Psoas muscle (tissue), 8 donors: Measurements from ENCODE around the gene CCNG2. TPM values are rescaled to one million over a fixed set of nuclear protein-coding genes. Genes with fewer than 3 reads are reported as not detected.

Source experiments
- ATAC-seq, 4 donors: fragments of 200-7000 bp; cut with Tn5 transposase; one replicate each; pipeline ENCODE4 v1.9.1; 2020; ENCODE audit warnings: moderate library complexity in 3 of 4, mild to moderate bottlenecking in 2 of 4
- DNase-seq, 2 donors: peaks; one replicate each; pipeline ENCODE4 v3.0.0-alpha.2; 2020
- H3K27ac ChIP-seq: fragments of 200-600 bp; one replicate; pipeline ENCODE4 v1.8.0; 2022
- H3K27me3 ChIP-seq, 3 donors: fragments of 200-600 bp in 1 of 3; one replicate each; pipeline versions ENCODE4 v1.6.1 to v1.8.0; 2013 to 2022; ENCODE audit warnings: low read length in 2 of 3, mild to moderate bottlenecking in 2 of 3, moderate library complexity in 1 of 3; ENCODE audit not compliant: insufficient read depth in 3 of 3
- H3K36me3 ChIP-seq, 2 donors: fragments of 200-600 bp in 1 of 2; one replicate each; pipeline versions ENCODE4 v1.6.1 to v1.8.0; 2013 to 2022; ENCODE audit warnings: low read depth in 1 of 2, mild to moderate bottlenecking in 1 of 2, moderate library complexity in 1 of 2; ENCODE audit not compliant: insufficient read depth in 1 of 2
- H3K4me1 ChIP-seq: fragments of 200-600 bp; one replicate; pipeline ENCODE4 v1.8.0; 2022
- H3K4me3 ChIP-seq: fragments of 200-600 bp; one replicate; pipeline ENCODE4 v1.8.0; 2022; ENCODE audit warnings: mild to moderate bottlenecking
- H3K9me3 ChIP-seq: fragments of 200-600 bp; one replicate; pipeline ENCODE4 v1.8.0; 2022
- CTCF ChIP-seq: fragments of 200-600 bp; IDR thresholded peaks from one replicate; pipeline ENCODE4 v1.8.0; 2022; ENCODE audit warnings: antibody characterized with exemption
- WGBS, 3 donors: extraction: QIAGEN DNeasy Blood & Tissue Kit; methylation state at CpG; one replicate each; pipeline versions ENCODE4 v1.1.6 to v1.1.7; 2013; 5-methylcytosine and 5-hydroxymethylcytosine counted together
- intact Hi-C, 2 donors: fragments of 100-400 bp; cut with DNase I; formaldehyde crosslinking; loops; one replicate each; pipeline versions ENCODE4 v1.11.0 to v1.14.2; 2022
- long read RNA-seq, 2 donors: library from polyadenylated mRNA; unstranded; transcript quantifications; one replicate each; pipeline ENCODE4 v2.0.0, GENCODE V29; 2021
- polyA plus RNA-seq, 3 donors: library from polyadenylated mRNA; stranded (reverse); fragments of 200-250 nt; gene quantifications; one replicate each; pipeline ENCODE4 v1.2.3, GENCODE V29; 2013
- total RNA-seq, 4 donors: library from RNA; stranded (reverse); fragmentation: NEBNext Ultra II Directional in 2 of 4; extraction: Animal tissue kit (Norgen Biotek cat#: 25700) in 2 of 4; gene quantifications; one replicate each; pipeline versions ENCODE4 v1.2.1 to v1.2.4, GENCODE V29; 2021 to 2023
- donor health status: healthy with polysubstance abuse.
- donor health status: DM: no; HTN: no; CAD: no; lungs with moderate emphysema.
- donor health status: Bipolar disorder and iron deficiency.
- donor health status: healthy.
- donor health status: DM: yes; HTN: yes; CAD: no.
- donor health status: DM: no; HTN: no; CAD: no.
- donor health status: DM: no; HTN: no; CAD: no.
- donor health status: DM: yes; HTN: yes; CAD: no.

Gene CCNG2
- total RNA-seq (10 to 100 TPM in 2 of 4 donors, 1 to 10 TPM in 2; 3.1 to 34.6 (median 12.4) TPM), polyA plus RNA-seq (1 to 10 TPM; 3.4 to 7.0 (median 3.5) TPM)
- long read RNA-seq, donor 1, full-length matches to known transcripts, result 28 of 34 reads
- long read RNA-seq, donor 1, partial matches to known transcripts, result 4 of 34 reads
- long read RNA-seq, donor 1, other reads (novel, unspliced or antisense), result 2 of 34 reads
- long read RNA-seq, donor 2, full-length matches to known transcripts, result 8 of 10 reads
- long read RNA-seq, donor 2, partial matches to known transcripts, result 1 of 10 reads
- long read RNA-seq, donor 2, other reads (novel, unspliced or antisense), result 1 of 10 reads

- intact Hi-C loops, result loop anchor here (5.0 kb wide), 3 partner anchors 60 to 205 kb away; partner anchors contain the start of gene CCNI (in 1 of the 2)
- peak; percentile 58 to 69 (median 59) for ATAC-seq
- peak within 1 kb of the TSS; percentile 92 for H3K4me3 ChIP-seq
- 0 to 1% (median 0%) methylated on average over 77 to 94 of the region's 94 CpGs for WGBS, 3 donors
- peaks cover 11% of the 10 kb centered on the region for H3K4me1 ChIP-seq
- H3K36me3 ChIP-seq, result peaks cover 0 to 18% of the 10 kb centered on the region in 2 donors
- DNase-seq, result peak; percentile 87 to 91
- TF ChIP-seq CTCF, result no peak
- H3K9me3 ChIP-seq, result no peaks in the 10 kb centered on the region
- no peaks in the 10 kb centered on the region for H3K27me3 ChIP-seq
- peak within 1 kb of the TSS; percentile 77 for H3K27ac ChIP-seq
These were observed at the start of gene CCNG2 for GRCh38 chr4:77156912-77157858. Gene CCNG2 (plus strand): TSS chr4:77157207. CDS start chr4:77158533, 1,326 bp downstream.

- 88 to 100% (median 94%) methylated on average over 1 of the region's 1 CpG for WGBS, 3 donors
- Histone ChIP-seq H3K4me3 (no peak overlapping the region), H3K4me1 (no peaks in the 10 kb centered on the region), H3K27me3 (no peaks in the 10 kb centered on the region), H3K36me3 (no peaks in the 10 kb centered on the region), H3K9me3 (no peaks in the 10 kb centered on the region), H3K27ac (no peak overlapping the region)
- DNase-seq (no peak), ATAC-seq (no peak)
- no peak for TF ChIP-seq CTCF
- intact Hi-C loops, result no loop called here
These were observed 46.3 kb upstream of the CCNG2 start for GRCh38 chr4:77110730-77111129.

GRCh38 chr4:77113069-77113468, 43.9 kb upstream of the CCNG2 start:
- Histone ChIP-seq H3K27me3 (no peaks in the 10 kb centered on the region), H3K36me3 (no peaks in the 10 kb centered on the region), H3K4me3 (no peak overlapping the region), H3K27ac (no peak overlapping the region), H3K4me1 (no peaks in the 10 kb centered on the region), H3K9me3 (no peaks in the 10 kb centered on the region)
- TF ChIP-seq CTCF, result no peak
- ATAC-seq (no peak), DNase-seq (no peak)
- intact Hi-C loops, result no loop called here
- 93 to 96% (median 95%) methylated on average over 27 to 29 of the region's 29 CpGs for WGBS, 3 donors

GRCh38 chr4:77117721-77118120, 39.3 kb upstream of the CCNG2 start:
- H3K9me3 ChIP-seq, result no peaks in the 10 kb centered on the region
- H3K27me3 ChIP-seq, result no peaks in the 10 kb centered on the region
- intact Hi-C loops, result no loop called here
- TF ChIP-seq CTCF, result no peak
- H3K4me3 ChIP-seq, result no peak overlapping the region
- no peak for DNase-seq
- no peak for ATAC-seq
- no peaks in the 10 kb centered on the region for H3K4me1 ChIP-seq
- H3K36me3 ChIP-seq, result no peaks in the 10 kb centered on the region
- no peak overlapping the region for H3K27ac ChIP-seq
